Psoas muscle (tissue), 8 donors: ENCODE results near the gene TMEM43. TPM values are rescaled to one million over a fixed set of nuclear protein-coding genes. Genes with fewer than 3 reads are reported as not detected.
A peak's percentile ranks its signal among the peaks of the same experiment; 100 is the strongest.

ENCODE experiments used
- ATAC-seq, 4 donors: fragments of 200-7000 bp; cut with Tn5 transposase; one replicate each; pipeline ENCODE4 v1.9.1; 2020; ENCODE audit warnings: moderate library complexity in 3 of 4, mild to moderate bottlenecking in 2 of 4
- DNase-seq, 2 donors: peaks; one replicate each; pipeline ENCODE4 v3.0.0-alpha.2; 2020
- H3K27ac ChIP-seq: fragments of 200-600 bp; one replicate; pipeline ENCODE4 v1.8.0; 2022
- H3K27me3 ChIP-seq, 3 donors: fragments of 200-600 bp in 1 of 3; one replicate each; pipeline versions ENCODE4 v1.6.1 to v1.8.0; 2013 to 2022; ENCODE audit warnings: low read length in 2 of 3, mild to moderate bottlenecking in 2 of 3, moderate library complexity in 1 of 3; ENCODE audit not compliant: insufficient read depth in 3 of 3
- H3K36me3 ChIP-seq, 2 donors: fragments of 200-600 bp in 1 of 2; one replicate each; pipeline versions ENCODE4 v1.6.1 to v1.8.0; 2013 to 2022; ENCODE audit warnings: low read depth in 1 of 2, mild to moderate bottlenecking in 1 of 2, moderate library complexity in 1 of 2; ENCODE audit not compliant: insufficient read depth in 1 of 2
- H3K4me1 ChIP-seq: fragments of 200-600 bp; one replicate; pipeline ENCODE4 v1.8.0; 2022
- H3K4me3 ChIP-seq: fragments of 200-600 bp; one replicate; pipeline ENCODE4 v1.8.0; 2022; ENCODE audit warnings: mild to moderate bottlenecking
- H3K9me3 ChIP-seq: fragments of 200-600 bp; one replicate; pipeline ENCODE4 v1.8.0; 2022
- CTCF ChIP-seq: fragments of 200-600 bp; IDR thresholded peaks from one replicate; pipeline ENCODE4 v1.8.0; 2022; ENCODE audit warnings: antibody characterized with exemption
- WGBS, 3 donors: extraction: QIAGEN DNeasy Blood & Tissue Kit; methylation state at CpG; one replicate each; pipeline versions ENCODE4 v1.1.6 to v1.1.7; 2013; 5-methylcytosine and 5-hydroxymethylcytosine counted together
- intact Hi-C, 2 donors: fragments of 100-400 bp; cut with DNase I; formaldehyde crosslinking; loops; one replicate each; pipeline versions ENCODE4 v1.11.0 to v1.14.2; 2022
- polyA plus RNA-seq, 3 donors: library from polyadenylated mRNA; stranded (reverse); fragments of 200-250 nt; gene quantifications; one replicate each; pipeline ENCODE4 v1.2.3, GENCODE V29; 2013
- total RNA-seq, 4 donors: library from RNA; stranded (reverse); fragmentation: NEBNext Ultra II Directional in 2 of 4; extraction: Animal tissue kit (Norgen Biotek cat#: 25700) in 2 of 4; gene quantifications; one replicate each; pipeline versions ENCODE4 v1.2.1 to v1.2.4, GENCODE V29; 2021 to 2023
- donor health status: healthy with polysubstance abuse.
- donor health status: DM: no; HTN: no; CAD: no; lungs with moderate emphysema.
- donor health status: Bipolar disorder and iron deficiency.
- donor health status: healthy.
- donor health status: DM: yes; HTN: yes; CAD: no.
- donor health status: DM: no; HTN: no; CAD: no.
- donor health status: DM: no; HTN: no; CAD: no.
- donor health status: DM: yes; HTN: yes; CAD: no.

Gene TMEM43
- total and polyA plus RNA-seq, 7 donors, result 28.2 to 107 (median 41.5) TPM

GRCh38 chr3:14146381-14147065 is 21.7 kb downstream of the TMEM43 start:
- no peak for TF ChIP-seq CTCF
- ATAC-seq (no peak), DNase-seq (no peak)
- peaks cover 0 to 74% of the 10 kb centered on the region in 2 donors for H3K36me3 ChIP-seq
- no peak overlapping the region for H3K4me3 ChIP-seq
- H3K27ac ChIP-seq, result peak overlapping the region; percentile 4
- no peaks in the 10 kb centered on the region for H3K9me3 ChIP-seq
- intact Hi-C loops, result no loop called here
- H3K4me1 ChIP-seq, result peaks cover 24% of the 10 kb centered on the region
- H3K27me3 ChIP-seq, result no peaks in the 10 kb centered on the region
- 76 to 85% (median 79%) methylated on average over 10 of the region's 10 CpGs for WGBS, 3 donors

GRCh38 chr3:14147066-14147435 is 22.2 kb downstream of the TMEM43 start:
- Histone ChIP-seq H3K9me3 (no peaks in the 10 kb centered on the region), H3K36me3 (peaks cover 0 to 74% of the 10 kb centered on the region in 2 donors), H3K4me1 (peaks cover 24% of the 10 kb centered on the region), H3K27ac (no peak overlapping the region), H3K27me3 (no peaks in the 10 kb centered on the region), H3K4me3 (no peak overlapping the region)
- no peak for TF ChIP-seq CTCF
- ATAC-seq (no peak), DNase-seq (no peak)
- intact Hi-C loops, result no loop called here
- WGBS, 3 donors, result 87 to 95% (median 93%) methylated on average over 5 of the region's 5 CpGs

- no peak overlapping the region for H3K4me3 ChIP-seq
- WGBS, 3 donors, result 74 to 85% (median 83%) methylated on average over 12 of the region's 12 CpGs
- DNase-seq, result no peak
- ATAC-seq, result no peak
- H3K36me3 ChIP-seq, result peaks cover 0 to 74% of the 10 kb centered on the region in 2 donors
- H3K9me3 ChIP-seq, result no peaks in the 10 kb centered on the region
- no peak overlapping the region for H3K27ac ChIP-seq
- intact Hi-C loops, result no loop called here
- H3K27me3 ChIP-seq, result no peaks in the 10 kb centered on the region
- TF ChIP-seq CTCF, result no peak
- peaks cover 24% of the 10 kb centered on the region for H3K4me1 ChIP-seq
Measured at GRCh38 chr3:14147617-14148016, 22.8 kb downstream of the TMEM43 start.

- intact Hi-C loops, result no loop called here
- no peak overlapping the region for H3K27ac ChIP-seq
- no peak for TF ChIP-seq CTCF
- no peak for DNase-seq
- no peak overlapping the region for H3K4me3 ChIP-seq
- no peaks in the 10 kb centered on the region for H3K9me3 ChIP-seq
- no peaks in the 10 kb centered on the region for H3K27me3 ChIP-seq
- H3K4me1 ChIP-seq, result peaks cover 21% of the 10 kb centered on the region
- peaks cover 0 to 74% of the 10 kb centered on the region in 2 donors for H3K36me3 ChIP-seq
- 73 to 81% (median 74%) methylated on average over 28 of the region's 28 CpGs for WGBS, 3 donors
- ATAC-seq, result no peak
Measured at GRCh38 chr3:14148041-14148985, 23.5 kb downstream of the TMEM43 start.
